Stimulated activated CD8-positive, alpha-beta memory T cell treated with anti-CD3 and anti-CD28 coated beads, Interleukin-7, amount 100 ng/mL, for 1 hour (primary cell): ENCODE measurements around the gene FOXL2.

ENCODE experiments used
- DNase-seq, 2 donors: peaks; one replicate each; pipeline ENCODE4 v3.0.0-alpha.2; 2020; ENCODE audit warnings: low read depth in 2 of 2

Gene FOXL2

DNA sequence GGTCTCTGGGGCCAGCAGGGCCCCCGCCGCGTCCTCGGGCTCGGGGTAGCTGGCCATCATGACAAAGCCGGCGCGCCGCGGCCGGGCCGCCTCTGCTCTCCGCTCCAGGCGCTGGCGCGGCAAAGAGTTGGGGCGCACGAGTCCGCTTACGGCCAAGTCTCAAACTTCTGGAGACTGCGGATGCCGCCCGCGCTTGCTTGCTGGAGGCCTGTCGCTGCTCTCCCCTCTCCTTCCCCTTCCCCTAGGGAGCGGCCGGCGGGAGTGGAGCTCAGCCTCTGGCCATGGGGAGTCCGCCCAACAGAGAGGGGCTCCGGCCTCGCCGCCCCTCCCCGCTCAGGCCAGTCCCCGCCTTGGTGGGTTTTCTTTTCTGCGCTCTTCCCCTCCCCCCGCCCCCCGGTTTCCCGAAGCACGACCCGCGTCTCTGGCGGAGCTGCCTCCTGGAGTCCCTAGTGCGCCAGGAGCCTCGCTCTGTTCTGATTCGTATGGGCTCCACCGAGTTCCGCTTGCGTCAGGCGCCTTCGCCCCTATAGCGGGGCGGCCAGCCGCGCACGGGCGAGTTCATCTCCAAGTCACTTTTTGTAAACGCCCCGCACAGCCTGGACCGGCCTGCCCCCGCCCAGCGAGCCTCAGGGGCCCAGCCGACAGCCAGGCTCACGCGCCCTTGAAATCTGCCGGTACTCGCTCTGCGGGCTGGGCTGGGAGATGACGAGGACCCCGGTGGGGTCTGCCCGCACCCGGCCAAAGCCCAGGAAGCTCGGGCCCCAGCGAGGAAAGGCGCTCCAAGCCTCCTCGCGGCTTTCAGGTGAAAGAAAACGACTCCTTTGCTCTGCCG lies at the start of gene FOXL2, which contains the start of gene FOXL2NB:
FOXL2 (minus strand) TSS at position 475 of the 832 bp plus-strand sequence; CDS start at position 60, 415 bp downstream.
FOXL2NB (plus strand) TSS at position 555 of the 832 bp plus-strand sequence; CDS start at position 703, 148 bp downstream.
- DNase-seq, result no peak

DNA sequence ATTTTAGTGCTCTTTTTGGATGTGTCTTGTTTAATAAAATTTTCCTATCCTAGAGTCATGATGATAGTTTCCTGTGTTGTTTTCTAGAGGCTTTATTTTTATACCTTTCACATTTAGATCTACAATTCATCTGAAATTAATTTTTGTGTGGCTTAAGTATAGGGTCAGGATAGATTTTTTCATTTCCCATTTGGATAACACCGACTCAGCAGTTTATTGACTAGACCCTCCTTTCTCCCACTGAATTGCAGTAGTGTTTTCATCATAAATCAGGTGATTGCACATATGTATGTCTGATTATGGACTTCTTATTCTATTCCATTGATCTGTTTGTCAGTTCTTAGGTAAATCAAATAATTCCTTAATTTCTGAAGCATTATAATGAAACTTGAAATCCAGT lies 48.8 kb upstream of the FOXL2 start:
- no peak for DNase-seq

DNA sequence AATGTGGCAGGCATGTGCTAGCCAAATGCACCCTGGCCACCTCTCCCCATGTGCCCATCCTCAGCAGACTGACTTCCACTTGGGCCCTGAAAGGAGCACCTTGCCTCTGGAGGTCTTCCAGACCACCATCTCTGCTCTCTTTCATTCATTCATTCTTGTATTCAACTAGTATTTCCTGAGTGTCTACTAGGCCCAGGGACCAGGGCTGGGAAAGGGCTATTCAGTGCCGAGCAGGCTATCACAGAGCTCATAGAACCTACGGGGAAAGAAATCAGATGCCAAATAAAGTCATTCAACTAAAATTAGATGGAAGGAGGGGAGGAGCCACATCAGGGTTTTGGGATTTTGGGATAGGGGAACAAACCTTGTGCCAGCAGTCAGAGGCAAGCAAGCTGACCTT lies 40.2 kb upstream of the FOXL2 start:
- DNase-seq, result no peak

- no peak for DNase-seq
Observed at GRCh38 chr3:138985932-138986331, 39.0 kb upstream of the FOXL2 start.

DNA sequence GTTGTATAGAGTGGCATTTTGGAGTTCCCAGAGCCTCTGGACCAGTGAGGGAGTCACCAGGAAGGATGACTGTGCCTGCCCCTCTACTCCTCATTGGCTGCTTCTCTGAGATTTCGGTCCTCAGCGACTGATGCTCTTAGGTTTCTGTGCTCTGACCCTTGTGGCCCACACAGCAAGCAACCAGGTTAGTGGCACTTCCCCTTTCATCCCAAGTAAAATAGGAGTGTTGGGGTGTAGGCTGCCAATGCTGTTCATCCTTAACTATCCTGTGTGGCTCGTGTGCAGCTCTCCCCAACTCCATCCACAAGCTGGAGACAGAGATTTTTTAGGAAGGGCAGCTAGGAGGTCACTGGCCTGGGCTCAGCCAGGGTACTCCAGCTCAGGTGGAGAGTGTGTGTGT lies 37.9 kb upstream of the FOXL2 start:
- no peak for DNase-seq

- DNase-seq, result no peak
Observed at GRCh38 chr3:138976047-138976446, 29.1 kb upstream of the FOXL2 start.

GRCh38 chr3:138975351-138975750 lies 28.4 kb upstream of the FOXL2 start:
- no peak for DNase-seq

- no peak for DNase-seq
Observed at GRCh38 chr3:138974462-138974861, 27.5 kb upstream of the FOXL2 start.

GRCh38 chr3:138972941-138973340 lies 26.0 kb upstream of the FOXL2 start:
- no peak for DNase-seq

- DNase-seq, result no peak
Observed at GRCh38 chr3:138971766-138972320, 24.9 kb upstream of the FOXL2 start.

DNA sequence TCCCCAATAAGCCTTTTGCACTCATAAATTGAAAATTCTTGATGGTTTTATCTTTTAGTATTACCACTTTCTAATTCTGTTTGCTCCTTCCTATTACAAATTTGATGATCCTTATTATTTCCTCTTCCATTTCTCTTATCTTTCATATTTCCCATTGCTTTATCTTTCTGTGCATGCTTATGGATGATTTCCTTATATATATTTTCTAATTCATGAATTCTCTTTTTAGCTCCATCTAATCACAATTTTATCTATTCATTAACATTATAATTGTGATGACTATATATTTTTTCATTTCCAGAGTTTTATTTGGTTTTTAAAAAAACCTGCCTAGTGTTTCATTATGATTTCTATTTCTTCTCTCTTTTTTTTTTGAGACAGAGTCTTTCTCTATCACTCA lies 18.0 kb upstream of the FOXL2 start:
- no peak for DNase-seq

DNA sequence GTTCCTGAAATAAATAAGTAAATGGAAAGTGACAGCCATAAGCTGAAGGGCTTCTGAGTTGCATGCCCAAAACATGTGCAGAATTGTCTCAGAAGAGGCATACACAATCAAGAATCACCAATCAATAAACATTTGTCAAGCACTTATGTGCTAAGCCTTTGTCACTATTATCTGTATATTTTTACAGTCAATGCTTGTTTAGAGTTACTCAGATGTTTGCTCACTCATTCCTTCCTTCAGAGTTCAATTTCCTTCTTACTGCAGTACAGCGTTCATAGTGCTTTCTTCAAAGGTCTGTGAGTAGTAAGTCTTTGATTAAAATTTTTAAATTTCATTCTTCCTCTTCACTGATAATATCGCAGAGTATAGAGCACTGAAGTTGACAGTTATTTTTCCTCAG lies 17.3 kb upstream of the FOXL2 start:
- no peak for DNase-seq

GRCh38 chr3:138962854-138963560 lies 16.1 kb upstream of the FOXL2 start:
- DNase-seq, result no peak

DNA sequence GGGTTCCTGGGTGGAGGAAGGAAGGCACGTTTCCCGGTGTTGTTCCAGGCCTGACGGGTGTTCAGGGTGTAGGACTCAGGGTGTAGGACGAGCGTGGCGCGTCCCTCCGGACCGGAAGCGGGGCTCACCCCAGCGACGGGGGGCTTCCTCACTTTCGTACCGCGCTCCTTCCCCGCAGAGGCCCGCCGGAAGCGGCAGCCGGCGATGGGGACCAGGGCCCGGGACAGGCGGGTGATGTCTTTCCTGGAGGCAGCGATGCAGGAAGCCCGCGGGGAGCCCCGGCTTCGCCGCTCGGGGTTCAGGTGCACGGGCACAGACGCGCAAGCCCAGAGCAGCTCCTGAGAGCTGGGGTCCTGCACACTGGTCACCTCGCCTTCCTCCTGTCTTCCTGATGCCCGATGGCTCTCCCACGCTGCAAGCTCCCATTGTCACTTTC lies 13.5 kb upstream of the FOXL2 start:
- no peak for DNase-seq

GRCh38 chr3:138950701-138951100 lies 3.8 kb upstream of the FOXL2 start:
- DNase-seq, result no peak

DNA sequence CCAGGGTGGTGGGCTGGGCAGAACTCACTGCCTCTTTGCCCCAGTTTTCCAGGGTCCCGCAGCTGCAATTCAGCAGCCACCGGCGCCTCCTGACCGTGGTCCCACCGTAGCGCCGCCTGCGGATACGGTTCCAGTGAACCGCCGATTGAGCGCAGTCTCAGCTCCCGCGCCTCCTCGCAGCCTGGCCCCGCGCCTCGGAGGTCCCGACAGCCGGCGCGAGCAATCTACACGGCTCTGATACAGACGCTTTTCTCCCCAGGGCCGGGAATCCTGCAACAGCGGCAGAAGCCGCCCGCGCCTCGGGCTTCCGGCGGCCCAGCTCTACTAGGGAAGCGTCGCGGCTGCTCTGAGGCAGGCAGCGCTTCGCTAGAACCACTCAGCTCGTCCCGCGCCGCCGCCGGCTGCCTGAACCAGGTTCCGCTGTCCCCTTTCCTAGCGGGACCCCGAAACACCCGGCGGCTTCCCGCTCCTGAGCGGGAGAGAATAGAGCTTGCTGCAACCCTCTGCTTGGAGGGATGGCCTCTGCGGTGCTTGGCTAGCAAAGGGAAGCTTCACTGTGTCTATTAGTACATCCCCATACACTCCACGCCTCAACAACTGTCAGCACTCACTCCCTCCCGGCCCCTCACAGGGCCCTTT lies 3.2 kb upstream of the FOXL2 start:
- no peak for DNase-seq

DNA sequence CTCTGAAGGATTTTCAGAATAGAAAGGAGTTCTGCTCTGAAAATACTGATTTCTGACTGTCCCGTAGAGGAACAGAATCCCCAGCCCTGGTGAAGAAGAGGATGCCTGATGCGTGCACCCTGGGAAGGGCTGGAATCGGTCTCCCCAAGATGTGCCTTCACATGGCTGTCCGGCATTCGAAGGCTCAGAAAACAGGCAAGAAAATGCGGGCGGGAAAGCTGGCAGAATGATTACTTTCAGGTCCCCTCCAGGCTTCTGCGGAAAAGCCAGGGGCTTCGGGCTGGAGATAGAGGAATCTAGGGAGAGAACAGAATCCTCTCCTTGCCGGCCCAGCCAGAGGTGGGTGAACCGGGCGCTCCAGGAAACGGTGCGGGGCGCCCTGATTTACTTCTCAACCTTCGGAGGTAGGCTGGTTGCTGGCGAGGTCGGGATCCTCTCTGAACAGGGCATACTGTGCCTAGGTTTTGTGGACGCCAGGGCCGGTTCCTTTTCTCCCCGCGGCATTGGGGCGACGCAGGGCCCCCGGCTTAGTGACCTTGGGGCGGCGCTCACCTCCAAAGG lies 2.6 kb upstream of the FOXL2 start:
- DNase-seq, result no peak

GRCh38 chr3:138949002-138949418 lies 2.1 kb upstream of the FOXL2 start:
- DNase-seq, result no peak

- DNase-seq, result no peak
Observed at GRCh38 chr3:138948371-138949001, 1.5 kb upstream of the FOXL2 start.

DNA sequence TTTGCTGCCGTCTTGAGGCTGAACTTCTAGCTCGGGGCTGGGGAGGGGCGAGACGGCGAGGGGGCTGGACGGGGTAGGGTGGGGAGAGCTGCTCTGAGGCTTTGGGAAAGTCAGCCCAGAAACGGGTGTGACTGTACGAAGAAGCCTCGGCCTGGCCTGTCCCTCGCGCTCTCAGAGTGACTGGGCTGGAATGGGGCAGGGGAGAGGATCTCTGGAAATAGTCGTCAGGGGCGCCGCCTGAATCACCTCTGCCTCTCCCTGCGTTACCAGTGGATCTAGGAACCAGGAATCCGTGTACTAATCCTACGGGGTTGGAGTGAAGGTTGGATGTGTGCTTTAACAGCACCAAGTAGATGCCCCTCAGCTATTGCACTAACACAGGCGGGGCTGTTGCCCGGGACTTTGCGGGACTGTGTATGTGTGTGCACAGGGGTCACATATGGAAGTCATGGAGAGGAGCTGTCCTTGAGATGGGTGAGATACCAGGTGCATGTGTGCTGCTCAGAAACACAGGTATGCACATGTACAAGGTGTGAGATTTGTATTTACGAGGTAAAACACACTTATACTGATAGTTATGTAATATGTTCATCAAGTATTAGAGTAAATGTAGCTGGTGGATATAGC lies 671 bp upstream of the FOXL2 start:
- DNase-seq, result no peak
